Activated T-helper 1 cell treated with anti-CD3 and anti-CD28 coated beads, Interleukin-12 subunit alpha, Interleukin-12 subunit beta, Interleukin-2, Interleukin-4 antibody, amounts not matched to agents 30 ng/mL and 10 ng/mL and 1 ng/mL, durations not matched to agents 14 hours and 24 hours and 36 hours (primary cell): Measurements from ENCODE around the gene GPR173. TPM values are rescaled to one million over a fixed set of nuclear protein-coding genes. Genes with fewer than 3 reads are reported as not detected.

Experiments
- DNase-seq: peaks from one replicate; pipeline ENCODE4 v3.0.0; 2021; ENCODE audit warnings: low spot score
- H3K27ac Mint-ChIP-seq: one replicate; pipeline ENCODE4 v1.8.0; 2021; ENCODE audit warnings: mild to moderate bottlenecking, mixed read lengths
- H3K27me3 Mint-ChIP-seq: one replicate; pipeline ENCODE4 v1.8.0; 2022; ENCODE audit warnings: mild to moderate bottlenecking, moderate library complexity, mixed read lengths; ENCODE audit not compliant: insufficient read depth
- H3K36me3 Mint-ChIP-seq: one replicate; pipeline ENCODE4 v1.8.0; 2021; ENCODE audit warnings: low read depth, mixed read lengths
- H3K4me1 Mint-ChIP-seq: one replicate; pipeline ENCODE4 v1.8.0; 2021; ENCODE audit warnings: low read depth, mixed read lengths
- H3K4me3 Mint-ChIP-seq: one replicate; pipeline ENCODE4 v1.8.0; 2021; ENCODE audit warnings: mild to moderate bottlenecking, moderate library complexity, mixed read lengths
- H3K9me3 Mint-ChIP-seq: one replicate; pipeline ENCODE4 v1.8.0; 2021; ENCODE audit warnings: mixed read lengths
- intact Hi-C: fragments of 100-400 bp; cut with micrococcal nuclease; formaldehyde crosslinking; loops from one replicate; pipeline ENCODE4 v1.15.1; 2024
- total RNA-seq: library from RNA; stranded (reverse); gene quantifications from 2 replicates; pipeline ENCODE4 v1.2.3, GENCODE V29; 2022

Gene GPR173
- total RNA-seq, 1 donor from 2014 or later: not detected

DNA sequence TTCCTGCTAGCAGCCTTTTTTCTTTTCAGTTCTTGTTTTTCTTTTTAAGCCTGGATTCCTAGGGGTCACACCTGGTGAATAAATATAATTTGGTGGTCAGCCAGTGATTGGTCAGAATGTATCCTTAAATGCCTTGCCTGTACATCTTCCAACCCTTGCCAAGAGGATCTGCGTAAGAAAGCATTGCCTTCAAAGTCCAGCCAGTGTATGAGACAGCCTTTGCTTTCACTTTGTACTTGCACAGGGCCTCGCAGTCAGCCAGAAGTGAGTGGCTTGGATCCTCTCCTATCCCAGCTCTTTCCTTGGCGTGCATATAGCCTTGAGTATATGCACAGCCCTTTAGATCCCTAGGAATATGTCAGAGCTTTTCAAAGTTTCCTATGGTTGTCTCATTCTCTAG lies 67.5 kb downstream of the GPR173 start:
- intact Hi-C loops: no loop called here
- Mint-ChIP-seq H3K27ac (peak overlapping the region; percentile 15), H3K9me3 (no peaks in the 10 kb centered on the region), H3K4me3 (no peak overlapping the region), H3K27me3 (no peaks in the 10 kb centered on the region), H3K4me1 (peaks cover 5% of the 10 kb centered on the region), H3K36me3 (no peaks in the 10 kb centered on the region)
- DNase-seq: no peak

DNA sequence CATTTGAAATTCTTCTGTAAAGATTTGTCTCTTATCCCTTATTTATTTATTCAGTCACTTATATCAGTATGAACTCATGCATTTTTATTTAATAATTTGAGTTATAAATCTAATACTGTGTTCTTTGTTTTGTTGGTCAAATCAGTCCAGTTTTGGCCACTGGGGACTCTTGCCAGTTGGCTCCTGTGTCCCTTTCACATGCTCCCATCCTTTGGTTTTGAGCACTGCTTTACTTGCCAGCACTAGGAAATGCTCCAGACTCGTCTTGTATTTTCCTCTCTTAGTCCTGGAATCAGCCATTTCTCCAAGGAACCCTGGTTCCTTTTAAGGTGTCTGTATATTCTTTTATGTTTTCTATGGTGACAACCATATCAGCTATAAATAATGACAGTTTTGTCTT lies 73.4 kb downstream of the GPR173 start:
- H3K27ac Mint-ChIP-seq: no peak overlapping the region
- no peak for DNase-seq
- H3K4me1 Mint-ChIP-seq: no peaks in the 10 kb centered on the region
- intact Hi-C loops: no loop called here
- H3K27me3 Mint-ChIP-seq: no peaks in the 10 kb centered on the region
- no peak overlapping the region for H3K4me3 Mint-ChIP-seq
- H3K9me3 Mint-ChIP-seq: no peaks in the 10 kb centered on the region
- H3K36me3 Mint-ChIP-seq: peaks cover 4% of the 10 kb centered on the region

DNA sequence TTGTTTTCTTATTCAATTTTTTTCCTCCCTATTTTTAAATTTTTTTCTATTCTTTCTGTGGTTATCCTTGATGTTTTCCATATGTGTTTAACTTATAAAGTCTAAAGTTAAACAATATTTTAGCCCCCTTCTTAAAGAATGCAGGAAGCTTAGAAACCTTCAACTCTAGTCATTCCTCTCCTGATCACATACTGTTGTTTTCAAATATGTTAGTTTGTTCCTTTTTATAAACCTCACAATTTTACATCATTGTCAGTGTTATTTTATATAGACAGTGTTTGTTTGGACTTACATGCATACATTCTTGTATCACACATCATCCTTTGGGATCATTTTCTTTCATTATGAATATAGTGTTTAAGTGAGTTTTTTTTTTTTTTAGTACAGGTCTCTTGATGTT lies 76.9 kb downstream of the GPR173 start:
- intact Hi-C loops: no loop called here
- DNase-seq: no peak
- Mint-ChIP-seq H3K9me3 (no peaks in the 10 kb centered on the region), H3K4me1 (no peaks in the 10 kb centered on the region), H3K4me3 (no peak overlapping the region), H3K27me3 (no peaks in the 10 kb centered on the region), H3K27ac (no peak overlapping the region), H3K36me3 (peaks cover 4% of the 10 kb centered on the region)

DNA sequence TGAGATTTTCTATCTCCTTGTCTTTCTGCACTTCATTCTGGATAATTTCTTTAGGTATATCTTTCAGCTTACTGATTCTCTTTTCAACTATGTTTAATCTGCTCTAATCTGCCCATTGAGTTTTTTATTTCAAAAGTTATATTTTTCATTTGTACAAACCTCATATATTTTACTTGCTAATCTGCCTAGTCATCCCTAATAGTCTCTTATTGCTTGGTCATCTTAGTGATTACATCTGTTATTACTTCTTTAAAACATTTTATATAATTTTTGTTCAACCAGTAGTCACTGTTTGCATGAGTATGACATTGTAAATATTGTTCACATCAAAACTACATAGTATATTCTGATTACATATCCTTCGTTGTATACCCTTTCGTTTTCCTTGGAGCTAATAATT lies 77.8 kb downstream of the GPR173 start:
- intact Hi-C loops: no loop called here
- Mint-ChIP-seq H3K36me3 (peaks cover 4% of the 10 kb centered on the region), H3K4me1 (no peaks in the 10 kb centered on the region), H3K9me3 (no peaks in the 10 kb centered on the region), H3K27ac (no peak overlapping the region), H3K4me3 (no peak overlapping the region), H3K27me3 (no peaks in the 10 kb centered on the region)
- DNase-seq: no peak

DNA sequence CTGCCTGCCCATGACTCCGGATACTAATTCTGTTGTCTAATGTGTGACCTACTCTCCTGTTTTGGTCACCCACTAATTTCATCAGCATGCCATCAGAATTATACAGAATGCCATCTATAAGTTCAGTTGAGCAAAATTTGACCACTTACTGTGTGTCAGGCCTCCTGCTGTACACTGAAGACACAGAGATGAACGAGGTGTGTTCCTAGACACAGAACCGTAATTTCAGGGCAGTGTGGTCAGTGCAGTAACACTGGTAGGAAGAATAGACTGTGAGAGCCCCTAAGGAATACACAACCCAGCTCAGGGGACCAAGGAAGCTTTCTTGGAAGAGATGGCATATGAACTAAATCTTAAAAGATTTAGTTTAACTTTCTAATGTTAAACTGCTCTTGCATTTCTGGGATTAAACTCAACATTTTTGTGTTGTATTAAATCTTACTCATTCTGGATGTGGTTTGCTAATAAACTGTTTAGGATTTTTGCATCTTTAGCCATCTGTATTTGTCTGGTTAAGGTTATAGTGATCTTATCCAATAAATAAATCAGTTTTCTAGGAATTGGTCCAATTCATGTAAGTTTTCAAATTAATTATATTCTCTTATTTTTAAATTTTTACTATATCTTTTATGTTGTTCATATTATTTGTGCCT lies 79.6 kb downstream of the GPR173 start:
- Mint-ChIP-seq H3K27me3 (no peaks in the 10 kb centered on the region), H3K4me3 (no peak overlapping the region), H3K27ac (no peak overlapping the region)

More for the DNA sequence above, 79.6 kb downstream of the GPR173 start:
- no peaks in the 10 kb centered on the region for H3K4me1 Mint-ChIP-seq
- peaks cover 4% of the 10 kb centered on the region for H3K36me3 Mint-ChIP-seq
- DNase-seq: no peak
- H3K9me3 Mint-ChIP-seq: no peaks in the 10 kb centered on the region
- intact Hi-C loops: no loop called here

Other genes starting within 250 kb of the GPR173 start
- gene XAGE5, start 237.5 kb upstream of the GPR173 start, total RNA-seq: not detected in 2 replicates
- gene XAGE3, start 180.7 kb upstream of the GPR173 start, total RNA-seq: not detected in 2 replicates
- 18.6 and 24.1 TPM in 2 replicates for gene FAM156B, start 151.5 kb upstream of the GPR173 start, total RNA-seq
- 23.9 and 24.1 TPM in 2 replicates for gene FAM156A, start 90.3 kb upstream of the GPR173 start, total RNA-seq
- gene TSPYL2, start 33.6 kb downstream of the GPR173 start, total RNA-seq: 37.5 and 40.3 TPM in 2 replicates
- gene KANTR, start 45.4 kb downstream of the GPR173 start, total RNA-seq: 6.8 and 9.2 TPM in 2 replicates
- 115 and 120 TPM in 2 replicates for gene KDM5C, start 176.4 kb downstream of the GPR173 start, total RNA-seq
- 0.26 and 0.27 TPM in 2 replicates for gene IQSEC2, start 232.8 kb downstream of the GPR173 start, total RNA-seq